Measurements from ENCODE around the gene GNG7.

DNA sequence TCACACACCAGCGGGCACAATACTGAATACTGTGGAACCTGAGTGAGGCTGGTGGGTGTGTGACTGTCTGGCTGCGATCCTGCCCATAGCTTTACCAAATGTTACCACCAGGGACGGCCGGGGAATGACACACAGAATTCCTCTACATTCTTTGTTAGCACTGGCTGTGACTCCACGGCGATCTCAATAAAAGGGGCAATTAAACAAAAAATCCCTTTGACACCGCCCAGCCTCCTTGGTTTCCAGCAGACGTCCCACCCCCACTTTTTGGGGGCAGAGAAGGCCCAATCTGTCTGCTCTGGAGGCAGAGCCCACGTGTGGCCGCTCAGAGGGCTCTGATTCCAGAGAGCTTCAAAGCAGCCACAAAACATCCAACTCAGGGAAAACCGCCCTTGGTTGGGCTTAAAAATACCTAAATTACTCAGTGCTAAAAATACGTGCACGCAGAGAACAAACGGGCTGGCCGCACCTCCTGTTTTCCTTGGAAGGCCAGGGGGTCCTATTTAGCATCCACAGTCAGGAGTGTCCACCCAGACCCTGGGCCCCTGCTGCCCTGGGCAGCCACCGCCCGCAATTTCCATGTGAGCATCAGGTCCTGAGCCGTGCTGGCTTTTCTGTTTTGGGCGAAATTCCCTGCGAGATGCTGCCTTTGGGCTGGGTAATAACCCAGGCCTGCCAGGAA, 178.7 kb downstream of the GNG7 start:
- no peak for TF ChIP-seq ATF1 (CRISPR knock-in tag; IDR thresholded peaks at IDR 0.05)
- TF ChIP-seq TEAD4 (CRISPR knock-in tag; IDR thresholded peaks at IDR 0.05) = no peak

All from WTC11 (cell line).